AG04449 (cell line): ENCODE measurements around the gene SSX2IP.
"Not testable (repeated sequence)": the region's sequence is repeated elsewhere in the genome, so short reads cannot be mapped to it uniquely, and the experiment has no call there.

Experiments used
- CTCF ChIA-PET: fragments of 350-600 bp; formaldehyde crosslinking; extraction: SDS; loops from one replicate; lab custom pipeline; 2021; ENCODE audit warnings: antibody characterized with exemption; lab: Yijun Ruan, JAX
- POLR2A ChIA-PET: fragments of 400-600, 350-600 bp; formaldehyde crosslinking; extraction: SDS; loops from one replicate; lab custom pipeline; 2020; ENCODE audit warnings: antibody characterized with exemption, inconsistent platforms; lab: Yijun Ruan, JAX
- DNase-seq: peaks from one replicate; pipeline ENCODE4 v3.0.0-alpha.2; 2010; ENCODE audit warnings: low read depth, low spot score
- H3K4me3 ChIP-seq: 2 replicates; pipeline ENCODE4 v1.5.1; 2011; ENCODE audit warnings: low read depth, mild to moderate bottlenecking, control low read depth, low read length
- CTCF ChIP-seq: IDR thresholded peaks from one replicate; pipeline ENCODE4 v1.5.1; 2011; ENCODE audit warnings: mild to moderate bottlenecking, moderate library complexity, low read length, control low read depth, inconsistent platforms; ENCODE audit not compliant: insufficient read depth; ENCODE audit errors: missing control alignments

SSX2IP gene

GRCh38 chr1:84600796-84601195 is 89.5 kb downstream of the SSX2IP start:
- ChIA-PET CTCF (interaction anchor here (0.8 to 11.1 kb wide), 5 partner anchors 10 to 459 kb away, joined by 4 to 188 read pairs (median 7); no protein-coding TSS in a partner anchor), POLR2A (interaction anchor here (0.9 to 3.0 kb wide), 2 partner anchors 27 to 97 kb away, joined by 4 to 14 read pairs; partner anchors contain the start of gene CTBS)
- H3K4me3 ChIP-seq, result no peak overlapping the region
- no peak for DNase-seq
- TF ChIP-seq CTCF, result no peak

GRCh38 chr1:84598846-84599741 is 91.2 kb downstream of the SSX2IP start:
- TF ChIP-seq CTCF, result no peak
- no peak for DNase-seq
- POLR2A ChIA-PET, result interaction anchor here (0.9 to 3.0 kb wide), 4 partner anchors 26 to 120 kb away, joined by 3 to 14 read pairs (median 8); partner anchors contain the start of genes CTBS, GNG5, RPF1 and SPATA1
- CTCF ChIA-PET, result interaction anchor here (0.9 to 11.1 kb wide), 4 partner anchors 15 to 160 kb away, joined by 3 to 188 read pairs (median 6); no protein-coding TSS in a partner anchor
- H3K4me3 ChIP-seq, result peak overlapping the region; percentile 28

DNA sequence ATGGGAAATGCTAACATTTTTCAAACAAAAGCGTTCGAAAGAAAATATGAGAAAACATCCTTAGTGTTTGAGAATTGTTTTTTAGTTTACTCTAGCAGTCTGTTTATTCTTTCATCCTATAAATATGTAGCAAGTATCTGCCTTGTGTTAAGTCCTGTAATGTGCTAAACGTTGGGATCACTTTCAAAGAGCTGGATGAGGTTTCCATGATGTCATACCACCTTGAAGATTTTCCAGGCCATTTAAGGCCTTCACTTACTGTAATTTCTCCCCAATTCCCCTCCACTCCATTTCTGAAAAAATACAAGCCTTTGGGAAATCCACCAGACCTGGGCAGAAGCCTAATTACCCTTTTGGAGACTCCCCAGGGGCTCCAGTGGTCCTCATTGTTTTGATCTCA is 91.8 kb downstream of the SSX2IP start:
- TF ChIP-seq CTCF, result no peak
- no peak for DNase-seq
- ChIA-PET POLR2A (interaction anchor here (1.0 to 3.0 kb wide), 3 partner anchors 25 to 95 kb away, joined by 3 to 14 read pairs (median 8); partner anchors contain the start of genes CTBS, GNG5 and SPATA1), CTCF (interaction anchor here (0.6 to 11.1 kb wide), 2 partner anchors 10 to 159 kb away, joined by 3 to 188 read pairs; no protein-coding TSS in a partner anchor)
- H3K4me3 ChIP-seq, result no peak overlapping the region; the same call in 1 of the 2 replicates

DNA sequence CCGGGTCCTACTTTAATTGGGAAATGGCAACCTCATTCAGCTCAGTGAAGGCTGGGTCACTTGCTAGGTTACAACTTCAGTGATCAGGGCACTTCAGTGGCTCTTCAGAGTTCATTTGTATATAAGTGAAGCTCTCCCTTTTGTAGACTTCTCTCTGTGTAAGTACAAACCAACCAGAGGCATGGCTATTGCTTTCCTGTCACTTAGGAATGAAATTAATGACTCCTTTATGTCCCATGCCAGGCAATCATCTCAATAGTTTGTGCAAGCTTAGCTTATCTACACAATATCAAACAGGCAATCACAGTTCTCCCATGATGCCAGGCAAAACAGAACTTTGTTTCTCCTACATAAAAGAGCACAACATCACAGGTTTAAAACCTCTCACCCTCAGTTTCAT is 93.2 kb downstream of the SSX2IP start:
- CTCF ChIA-PET, result interaction anchor here (1.0 to 1.3 kb wide), 4 partner anchors 8 to 474 kb away, joined by 3 to 4 read pairs (median 4); no protein-coding TSS in a partner anchor
- POLR2A ChIA-PET, result no interaction called here
- H3K4me3 ChIP-seq, result no peak overlapping the region
- DNase-seq, result no peak
- TF ChIP-seq CTCF, result no peak

- CTCF ChIA-PET, result interaction anchor here (0.7 kb wide), 1 partner anchor 10 kb away, joined by 3 read pairs; no protein-coding TSS in a partner anchor
- H3K4me3 ChIP-seq, DNase-seq, POLR2A ChIA-PET: not testable (repeated sequence)
Measured at GRCh38 chr1:84594959-84595358, 95.3 kb downstream of the SSX2IP start.
